Measurements from ENCODE around the gene SELENBP1.
A peak's percentile ranks its signal among the peaks of the same experiment; 100 is the strongest.

SELENBP1 gene

DNA sequence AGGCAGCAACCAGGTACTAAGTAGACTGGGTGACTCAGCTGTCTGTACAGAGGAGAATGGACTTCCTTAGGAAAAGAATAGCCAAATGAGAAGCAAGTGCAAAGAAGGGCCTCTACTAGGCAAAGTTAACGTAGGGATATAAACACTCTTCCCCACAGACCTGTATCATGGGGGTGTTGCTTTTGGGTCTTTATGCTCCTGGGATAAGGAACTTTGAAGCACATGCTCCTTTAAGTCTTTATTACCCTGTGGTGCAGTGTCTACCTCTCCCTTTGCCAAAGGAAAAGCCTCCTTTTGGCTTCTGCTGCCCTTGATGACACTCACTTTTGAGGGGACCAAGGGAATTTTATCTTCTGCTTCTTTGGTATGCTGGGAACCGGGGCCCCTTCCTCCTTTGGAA, 30.5 kb downstream of the SELENBP1 start:
- H3K4me1 ChIP-seq (ENCODE audit: low read depth, poor library complexity, severe bottlenecking): peaks cover 34% of the 10 kb centered on the region
- peaks cover 16% of the 10 kb centered on the region for H3K79me2 ChIP-seq (ENCODE audit: insufficient read depth, low read depth)
- H3K4me2 ChIP-seq: no peak overlapping the region
- no peak overlapping the region for H3K4me3 ChIP-seq (IDR thresholded peaks at IDR 0.05; ENCODE audit: insufficient read depth, low read depth, low read length)
- H2AFZ ChIP-seq (ENCODE audit: low read depth): no peak overlapping the region
- peaks cover 10% of the 10 kb centered on the region; the same call in 1 of the 2 replicates for H3K36me3 ChIP-seq (ENCODE audit: insufficient read depth)
- H3K27ac ChIP-seq: peak overlapping the region; percentile 3; the same call in 1 of the 2 replicates
- no peaks in the 10 kb centered on the region for H4K20me1 ChIP-seq (ENCODE audit: insufficient read depth)
- no peak overlapping the region for H3K9ac ChIP-seq
- no peaks in the 10 kb centered on the region for H3K27me3 ChIP-seq (ENCODE audit: insufficient read depth, low read depth)
- TF ChIP-seq, protein P1, sequence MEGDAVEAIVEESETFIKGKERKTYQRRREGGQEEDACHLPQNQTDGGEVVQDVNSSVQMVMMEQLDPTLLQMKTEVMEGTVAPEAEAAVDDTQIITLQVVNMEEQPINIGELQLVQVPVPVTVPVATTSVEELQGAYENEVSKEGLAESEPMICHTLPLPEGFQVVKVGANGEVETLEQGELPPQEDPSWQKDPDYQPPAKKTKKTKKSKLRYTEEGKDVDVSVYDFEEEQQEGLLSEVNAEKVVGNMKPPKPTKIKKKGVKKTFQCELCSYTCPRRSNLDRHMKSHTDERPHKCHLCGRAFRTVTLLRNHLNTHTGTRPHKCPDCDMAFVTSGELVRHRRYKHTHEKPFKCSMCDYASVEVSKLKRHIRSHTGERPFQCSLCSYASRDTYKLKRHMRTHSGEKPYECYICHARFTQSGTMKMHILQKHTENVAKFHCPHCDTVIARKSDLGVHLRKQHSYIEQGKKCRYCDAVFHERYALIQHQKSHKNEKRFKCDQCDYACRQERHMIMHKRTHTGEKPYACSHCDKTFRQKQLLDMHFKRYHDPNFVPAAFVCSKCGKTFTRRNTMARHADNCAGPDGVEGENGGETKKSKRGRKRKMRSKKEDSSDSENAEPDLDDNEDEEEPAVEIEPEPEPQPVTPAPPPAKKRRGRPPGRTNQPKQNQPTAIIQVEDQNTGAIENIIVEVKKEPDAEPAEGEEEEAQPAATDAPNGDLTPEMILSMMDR (conservative IDR thresholded peaks at IDR 0.05; ENCODE audit: low read depth, low read length): no peak

- no peaks in the 10 kb centered on the region for H3K27me3 ChIP-seq (ENCODE audit: insufficient read depth, low read depth)
- peaks cover 11% of the 10 kb centered on the region for H3K79me2 ChIP-seq (ENCODE audit: insufficient read depth, low read depth)
- H3K9ac ChIP-seq: no peak overlapping the region
- TF ChIP-seq, protein P1 (conservative IDR thresholded peaks at IDR 0.05; ENCODE audit: low read depth, low read length): peak; percentile 100
- H2AFZ ChIP-seq (ENCODE audit: low read depth): no peak overlapping the region
- H3K27ac ChIP-seq: peak overlapping the region; percentile 3; the same call in 1 of the 2 replicates
- H3K4me2 ChIP-seq: peak overlapping the region; percentile 9; the same call in 1 of the 2 replicates
- peaks cover 10% of the 10 kb centered on the region; the same call in 1 of the 2 replicates for H3K36me3 ChIP-seq (ENCODE audit: insufficient read depth)
- no peaks in the 10 kb centered on the region for H4K20me1 ChIP-seq (ENCODE audit: insufficient read depth)
- H3K4me3 ChIP-seq (IDR thresholded peaks at IDR 0.05; ENCODE audit: insufficient read depth, low read depth, low read length): no peak overlapping the region
- peaks cover 30% of the 10 kb centered on the region for H3K4me1 ChIP-seq (ENCODE audit: low read depth, poor library complexity, severe bottlenecking)
Observed at GRCh38 chr1:151340870-151341754, 31.4 kb downstream of the SELENBP1 start.

GRCh38 chr1:151336556-151336955, 35.9 kb downstream of the SELENBP1 start:
- H3K4me3 ChIP-seq (IDR thresholded peaks at IDR 0.05; ENCODE audit: insufficient read depth, low read depth, low read length): no peak overlapping the region
- no peaks in the 10 kb centered on the region for H3K79me2 ChIP-seq (ENCODE audit: insufficient read depth, low read depth)
- H3K27me3 ChIP-seq (ENCODE audit: insufficient read depth, low read depth): no peaks in the 10 kb centered on the region
- H3K9ac ChIP-seq: no peak overlapping the region
- H3K36me3 ChIP-seq (ENCODE audit: insufficient read depth): no peaks in the 10 kb centered on the region
- peaks cover 20% of the 10 kb centered on the region for H3K4me1 ChIP-seq (ENCODE audit: low read depth, poor library complexity, severe bottlenecking)
- TF ChIP-seq, protein P1 (conservative IDR thresholded peaks at IDR 0.05; ENCODE audit: low read depth, low read length): no peak
- H3K27ac ChIP-seq: no peak overlapping the region
- H2AFZ ChIP-seq (ENCODE audit: low read depth): no peak overlapping the region
- H4K20me1 ChIP-seq (ENCODE audit: insufficient read depth): no peaks in the 10 kb centered on the region
- no peak overlapping the region for H3K4me2 ChIP-seq

DNA sequence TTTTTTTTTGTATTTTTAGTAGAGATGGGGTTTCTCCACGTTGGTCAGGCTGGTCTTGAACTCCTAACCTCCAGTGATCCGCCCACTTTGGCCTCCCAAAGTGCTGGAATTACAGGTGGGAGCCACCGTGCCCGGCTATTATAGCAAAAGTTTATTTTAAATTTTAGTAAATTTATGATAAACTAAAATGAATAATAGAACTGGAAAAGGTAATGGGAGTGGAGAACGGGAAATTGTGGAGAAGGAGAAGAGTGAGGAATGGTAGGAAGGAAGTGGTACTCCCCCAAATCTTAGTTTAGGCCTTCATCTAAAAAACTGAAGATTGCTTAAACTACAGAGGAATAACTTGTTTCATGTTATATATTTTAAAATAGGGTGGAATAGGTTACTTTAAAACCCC, 37.7 kb downstream of the SELENBP1 start:
- Histone ChIP-seq H3K27me3 (ENCODE audit: insufficient read depth, low read depth) (no peaks in the 10 kb centered on the region), H3K4me2 (no peak overlapping the region), H3K4me3 (IDR thresholded peaks at IDR 0.05; ENCODE audit: insufficient read depth, low read depth, low read length) (no peak overlapping the region), H3K9ac (no peak overlapping the region), H4K20me1 (ENCODE audit: insufficient read depth) (no peaks in the 10 kb centered on the region), H2AFZ (ENCODE audit: low read depth) (no peak overlapping the region), H3K27ac (no peak overlapping the region), H3K4me1 (ENCODE audit: low read depth, poor library complexity, severe bottlenecking) (peaks cover 2% of the 10 kb centered on the region), H3K79me2 (ENCODE audit: insufficient read depth, low read depth) (no peaks in the 10 kb centered on the region), H3K36me3 (ENCODE audit: insufficient read depth) (no peaks in the 10 kb centered on the region)
- TF ChIP-seq, protein P1 (conservative IDR thresholded peaks at IDR 0.05; ENCODE audit: low read depth, low read length): no peak

Measured in KMS-11 (cell line).